GM19467 (cell line): ENCODE results near the gene AP3B1.

Source experiments
- ATAC-seq: cut with Tn5 transposase; IDR thresholded peaks from one replicate; pipeline ENCODE4 v1.9.1; 2021; ENCODE audit warnings: mild to moderate bottlenecking, moderate library complexity; ENCODE audit not compliant: unreplicated experiment

The AP3B1 gene

DNA sequence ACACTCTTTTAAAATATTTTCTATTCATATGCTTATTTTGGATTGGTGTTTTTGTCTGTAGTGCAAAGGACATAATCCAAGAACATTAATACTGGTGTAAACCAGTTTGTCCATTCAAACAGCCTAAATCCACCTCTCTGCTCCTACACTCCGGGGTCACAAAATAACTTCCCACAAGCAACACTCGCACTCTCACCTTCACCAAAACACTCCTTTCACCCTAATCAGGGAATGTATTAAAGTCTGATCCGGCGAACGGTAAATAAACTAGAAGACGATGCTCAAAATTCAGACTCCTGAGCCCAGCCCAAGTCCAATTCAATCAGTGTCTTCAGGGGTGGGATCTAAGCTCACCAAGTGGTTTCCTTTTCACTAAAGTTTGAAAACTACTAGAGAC, 649 bp downstream of the AP3B1 start:
- ATAC-seq, result no peak

DNA sequence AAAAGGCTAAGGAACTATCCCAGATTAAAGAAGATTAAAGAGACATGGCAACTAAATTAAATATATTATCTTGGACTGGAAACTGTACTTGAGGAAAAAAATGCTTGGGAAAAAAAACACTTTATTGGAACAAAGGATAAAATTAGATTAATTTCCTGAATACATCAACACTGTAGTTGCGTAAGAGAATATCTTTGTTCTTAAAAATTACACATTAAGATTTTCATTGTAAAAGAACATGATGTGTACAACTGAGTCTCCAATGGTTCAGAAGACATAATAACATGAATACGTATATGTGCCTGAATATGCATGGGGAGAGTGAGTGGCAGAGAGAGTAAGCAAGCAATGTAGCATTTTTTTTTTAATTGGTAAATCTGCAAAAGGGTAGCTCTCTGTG, 2.8 kb downstream of the AP3B1 start:
- ATAC-seq, result no peak

DNA sequence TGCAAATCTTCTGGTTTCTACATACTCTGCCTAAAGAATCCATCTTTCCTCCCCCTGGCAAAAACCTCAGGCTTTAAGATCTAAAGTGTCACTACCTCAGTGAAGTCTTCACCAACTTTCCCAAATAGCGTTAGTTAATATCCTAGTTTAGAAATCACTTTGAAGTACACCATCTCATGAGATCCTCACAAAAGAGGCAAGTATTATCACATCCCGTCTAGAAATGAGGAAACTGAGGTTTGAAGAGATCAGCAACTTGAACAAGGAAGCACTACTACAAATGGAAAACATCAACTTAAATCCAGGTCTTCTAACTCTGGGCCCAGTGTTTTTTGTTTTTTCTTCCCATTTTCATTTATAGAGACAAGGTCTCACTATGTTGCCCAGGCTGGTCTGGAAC, 4.6 kb downstream of the AP3B1 start:
- no peak for ATAC-seq

- ATAC-seq, result no peak
Observed at GRCh38 chr5:78288246-78288645, 6.3 kb downstream of the AP3B1 start.

GRCh38 chr5:78287833-78288232, 6.7 kb downstream of the AP3B1 start:
- no peak for ATAC-seq

GRCh38 chr5:78287169-78287568, 7.3 kb downstream of the AP3B1 start:
- ATAC-seq, result no peak

DNA sequence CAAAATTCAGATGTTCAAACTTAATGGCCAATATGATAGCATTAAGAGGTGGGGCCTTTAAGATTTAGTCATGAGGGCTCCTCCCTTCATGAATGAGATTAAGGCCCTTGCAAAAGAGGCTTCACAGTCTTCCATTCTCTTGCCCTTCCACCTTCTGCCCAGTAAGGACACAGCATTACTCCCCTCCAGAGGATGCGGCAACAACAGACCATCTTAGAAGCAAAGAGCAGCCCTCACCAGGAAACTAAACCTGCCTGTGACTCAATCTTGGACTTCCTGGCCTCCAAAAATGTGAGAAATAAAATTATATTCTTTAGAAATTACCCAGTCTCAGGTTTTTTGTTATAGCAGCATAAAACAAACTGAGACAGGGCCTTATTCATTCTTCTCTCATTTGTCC, 8.2 kb downstream of the AP3B1 start:
- ATAC-seq, result no peak

- ATAC-seq, result no peak
Observed at GRCh38 chr5:78283802-78284201, 10.7 kb downstream of the AP3B1 start.

GRCh38 chr5:78283105-78283504, 11.4 kb downstream of the AP3B1 start:
- ATAC-seq, result no peak

- no peak for ATAC-seq
Observed at GRCh38 chr5:78280261-78280660, 14.2 kb downstream of the AP3B1 start.

- ATAC-seq, result no peak
Observed at GRCh38 chr5:78279194-78279593, 15.3 kb downstream of the AP3B1 start.

- ATAC-seq, result no peak
Observed at GRCh38 chr5:78277715-78278114, 16.8 kb downstream of the AP3B1 start.

GRCh38 chr5:78275998-78276543, 18.4 kb downstream of the AP3B1 start:
- ATAC-seq, result no peak

GRCh38 chr5:78274540-78275197, 19.8 kb downstream of the AP3B1 start:
- no peak for ATAC-seq

GRCh38 chr5:78273436-78273835, 21.1 kb downstream of the AP3B1 start:
- ATAC-seq, result no peak

DNA sequence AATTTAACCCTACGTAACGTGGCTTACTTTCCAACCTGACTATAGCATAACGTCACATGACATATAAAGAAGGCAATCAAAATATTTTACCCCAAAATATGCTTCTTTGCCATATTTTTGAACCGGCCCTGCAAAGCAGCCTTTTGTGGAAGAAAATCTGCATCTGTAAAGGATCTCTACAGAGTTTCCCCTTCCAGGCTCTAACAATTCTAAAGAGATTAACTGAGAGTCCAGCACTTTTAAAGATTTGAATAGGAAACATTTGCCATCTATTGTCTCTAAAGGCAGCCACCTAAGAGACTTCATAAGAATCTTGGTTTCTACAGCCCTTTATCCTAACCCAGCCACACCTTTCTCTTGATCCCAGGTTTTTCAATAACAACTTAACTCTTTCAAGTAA, 22.7 kb downstream of the AP3B1 start:
- ATAC-seq, result no peak

- ATAC-seq, result no peak
Observed at GRCh38 chr5:78269088-78269703, 25.3 kb downstream of the AP3B1 start.

GRCh38 chr5:78268356-78268755, 26.1 kb downstream of the AP3B1 start:
- ATAC-seq, result no peak

DNA sequence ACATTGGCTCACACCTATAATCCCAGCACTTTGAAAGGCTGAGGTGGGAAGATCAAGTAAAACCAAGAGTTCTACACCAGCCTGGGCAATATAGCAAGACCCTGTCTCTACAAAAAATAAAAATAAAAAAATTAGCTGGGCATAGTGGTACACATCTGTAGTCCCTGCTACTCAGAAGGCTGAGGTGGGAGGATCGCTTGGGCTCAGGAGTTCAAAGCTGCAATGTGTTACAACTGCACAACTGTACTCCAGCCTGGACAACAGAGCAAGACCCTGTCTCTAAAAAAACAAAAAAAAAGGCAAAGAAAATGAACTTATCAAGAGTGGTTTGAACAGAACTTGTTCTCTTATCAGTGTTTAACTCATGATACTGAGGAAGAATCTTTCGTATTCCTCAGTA, 29.3 kb downstream of the AP3B1 start:
- no peak for ATAC-seq

- ATAC-seq, result no peak
Observed at GRCh38 chr5:78264600-78264999, 29.9 kb downstream of the AP3B1 start.

GRCh38 chr5:78260771-78261170, 33.7 kb downstream of the AP3B1 start:
- no peak for ATAC-seq

GRCh38 chr5:78253201-78253600, 41.3 kb downstream of the AP3B1 start:
- ATAC-seq, result no peak

GRCh38 chr5:78252715-78253114, 41.8 kb downstream of the AP3B1 start:
- ATAC-seq, result no peak
